DND-41 (cell line): ENCODE results near the gene IRGC.
A peak's percentile ranks its signal among the peaks of the same experiment; 100 is the strongest.

Experiments
- ATAC-seq: fragments of 200-7000 bp; cut with Tn5 transposase; 3 replicates; pipeline ENCODE4 v1.9.1; 2021; ENCODE audit warnings: low read depth; ENCODE audit not compliant: insufficient read depth
- DNase-seq: peaks from one replicate; pipeline ENCODE4 v3.0.0-alpha.2; 2020
- H2AFZ ChIP-seq: 2 replicates; pipeline ENCODE4 v1.6.0; 2012; ENCODE audit warnings: low read depth, low read length
- H3K27ac ChIP-seq: 2 replicates; pipeline ENCODE4 v1.5.1; 2012; ENCODE audit warnings: low read length, inconsistent platforms
- H3K27me3 ChIP-seq: fragments of 200-600 bp; sonication (generic); 2 replicates; pipeline ENCODE4 v1.6.0; 2012; ENCODE audit warnings: low read length, mild to moderate bottlenecking, inconsistent platforms; ENCODE audit not compliant: insufficient read depth, poor library complexity
- H3K36me3 ChIP-seq: 2 replicates; pipeline ENCODE4 v1.5.1; 2012; ENCODE audit warnings: low read length, inconsistent platforms; ENCODE audit not compliant: insufficient read depth
- H3K4me1 ChIP-seq: 2 replicates; pipeline ENCODE4 v1.5.1; 2012; ENCODE audit warnings: mild to moderate bottlenecking, low read length; ENCODE audit not compliant: insufficient read depth
- H3K4me2 ChIP-seq: 2 replicates; pipeline ENCODE4 v1.6.0; 2012; ENCODE audit warnings: mild to moderate bottlenecking, moderate library complexity, low read length, inconsistent platforms; ENCODE audit not compliant: insufficient read depth
- H3K4me3 ChIP-seq, 2 experiments: fragments of 200-600 bp in 1 of 2; shearing (Covaris generic) in 1 of 2; 2 replicates each; pipeline ENCODE4 v1.5.1; 2012 to 2016; ENCODE audit warnings: inconsistent platforms in 2 of 2, low read length in 2 of 2, mild to moderate bottlenecking in 2 of 2, low read depth in 1 of 2, moderate library complexity in 1 of 2
- H3K79me2 ChIP-seq: 2 replicates; pipeline ENCODE4 v1.6.0; 2012; ENCODE audit warnings: low read length, inconsistent platforms; ENCODE audit not compliant: insufficient read depth
- H3K9ac ChIP-seq: 2 replicates; pipeline ENCODE4 v1.6.0; 2012; ENCODE audit warnings: low read depth, mild to moderate bottlenecking, inconsistent platforms, low read length, moderate library complexity
- H3K9me3 ChIP-seq: 2 replicates; pipeline ENCODE4 v1.5.1; 2012; ENCODE audit warnings: low read length, moderate library complexity, mild to moderate bottlenecking, inconsistent platforms; ENCODE audit not compliant: insufficient read depth, severe bottlenecking
- H4K20me1 ChIP-seq: 2 replicates; pipeline ENCODE4 v1.6.0; 2012; ENCODE audit warnings: low read length; ENCODE audit not compliant: insufficient read depth
- CTCF ChIP-seq: IDR thresholded peaks from 2 replicates; pipeline ENCODE4 v1.5.1; 2012; ENCODE audit warnings: borderline replicate concordance, low read length, moderate library complexity, mild to moderate bottlenecking; ENCODE audit not compliant: poor library complexity, severe bottlenecking; ENCODE audit errors: extremely low read depth
- EZH2 ChIP-seq: IDR thresholded peaks from 3 replicates; pipeline ENCODE4 v1.6.1; 2012; ENCODE audit warnings: borderline replicate concordance, low read depth, mild to moderate bottlenecking, moderate library complexity, low read length, inconsistent platforms; ENCODE audit not compliant: severe bottlenecking

IRGC gene

DNA sequence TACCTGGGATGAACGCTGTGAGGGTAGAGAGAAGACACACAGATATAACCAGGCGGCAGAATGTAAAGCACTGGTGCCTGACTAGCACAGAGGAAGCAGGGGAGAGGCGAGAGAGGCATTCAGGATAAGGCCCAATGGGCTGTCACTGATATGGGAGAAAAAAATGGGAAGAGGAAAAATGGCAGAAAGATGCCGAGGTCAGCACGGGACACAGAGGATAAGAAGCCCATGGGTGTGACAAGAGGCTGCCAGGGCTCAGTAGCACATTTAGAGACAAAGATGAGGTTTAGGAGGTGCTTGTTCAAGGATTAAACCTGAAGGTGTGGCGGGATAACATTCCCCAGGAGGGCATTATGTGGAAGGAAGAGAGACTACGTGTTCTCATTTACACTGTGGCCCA is 33.3 kb downstream of the IRGC start:
- Histone ChIP-seq H3K27ac (no peak overlapping the region), H3K27me3 (no peaks in the 10 kb centered on the region), H4K20me1 (peaks cover 27% of the 10 kb centered on the region; the same call in 1 of the 2 replicates), H3K4me1 (peaks cover 23% of the 10 kb centered on the region), H3K4me3 (no peak overlapping the region), H3K4me2 (no peak overlapping the region), H3K36me3 (peaks cover 82% of the 10 kb centered on the region), H3K9ac (no peak overlapping the region), H3K9me3 (no peaks in the 10 kb centered on the region), H2AFZ (no peak overlapping the region), H3K79me2 (peaks cover 42% of the 10 kb centered on the region)
- ATAC-seq (no peak), DNase-seq (no peak)
- no peak for TF ChIP-seq EZH2
- TF ChIP-seq CTCF: no peak

GRCh38 chr19:43749898-43750297 is 34.0 kb downstream of the IRGC start:
- TF ChIP-seq EZH2 (no peak), CTCF (no peak)
- peaks cover 74% of the 10 kb centered on the region for H3K36me3 ChIP-seq

DNA sequence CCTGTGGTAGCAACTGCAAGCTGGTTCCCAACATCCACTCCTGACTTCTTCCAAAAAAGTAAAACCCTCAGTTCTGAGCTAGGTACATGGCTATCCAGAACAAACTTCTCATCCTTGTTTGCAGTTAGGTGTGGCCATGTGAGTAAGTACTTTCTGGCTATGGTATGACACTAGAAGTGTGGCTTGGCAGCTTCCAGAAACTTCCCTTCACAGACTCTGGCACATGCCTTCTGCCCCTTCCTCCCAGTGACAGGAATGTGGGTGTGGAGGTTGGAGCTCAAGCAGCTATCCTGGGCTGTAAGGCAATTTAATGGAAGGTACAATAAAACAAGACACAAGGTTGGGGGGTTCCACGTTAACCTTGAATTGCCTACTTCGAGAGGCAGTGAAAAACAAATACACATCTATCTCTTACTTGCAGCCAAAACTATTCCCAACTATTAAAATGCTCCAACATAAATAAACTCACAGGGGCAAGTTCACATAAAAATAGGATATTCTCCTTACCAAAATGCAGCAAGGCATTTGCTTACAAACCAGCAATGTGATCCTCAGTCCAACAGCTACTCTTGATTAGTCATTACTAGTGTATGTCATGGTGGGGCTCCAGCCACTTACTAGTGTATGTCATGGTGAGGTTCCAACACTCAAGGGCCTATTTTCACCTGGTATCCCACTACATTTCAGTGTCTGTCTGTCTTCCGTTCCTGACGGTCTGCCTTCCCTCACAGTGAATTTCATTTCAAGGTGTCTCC is 35.8 kb downstream of the IRGC start:
- no peak for ATAC-seq
- no peak overlapping the region for H3K27ac ChIP-seq
- H3K4me3 ChIP-seq: no peak overlapping the region
- H3K4me2 ChIP-seq: peak overlapping the region; percentile 71; the same call in 1 of the 2 replicates
- peaks cover 33% of the 10 kb centered on the region for H3K4me1 ChIP-seq
- H3K79me2 ChIP-seq: peaks cover 60% of the 10 kb centered on the region
- peaks cover 21% of the 10 kb centered on the region; the same call in 1 of the 2 replicates for H4K20me1 ChIP-seq
- H3K27me3 ChIP-seq: no peaks in the 10 kb centered on the region
- TF ChIP-seq CTCF (no peak), EZH2 (no peak)
- H2AFZ ChIP-seq: no peak overlapping the region
- peaks cover 69% of the 10 kb centered on the region for H3K36me3 ChIP-seq
- no peak for DNase-seq
- no peaks in the 10 kb centered on the region for H3K9me3 ChIP-seq
- 0 out of 2 replicates have a peak overlapping the region, but pooled peaks have one; percentile 2 for H3K9ac ChIP-seq

More at GRCh38 chr19:43749898-43750297, 34.0 kb downstream of the IRGC start:
- no peak overlapping the region for H3K4me2 ChIP-seq
- H3K9ac ChIP-seq: no peak overlapping the region
- no peak overlapping the region for H3K4me3 ChIP-seq
- H3K4me1 ChIP-seq: peaks cover 23% of the 10 kb centered on the region
- H4K20me1 ChIP-seq: peaks cover 24% of the 10 kb centered on the region; the same call in 1 of the 2 replicates
- H2AFZ ChIP-seq: no peak overlapping the region
- no peaks in the 10 kb centered on the region for H3K27me3 ChIP-seq
- H3K27ac ChIP-seq: no peak overlapping the region
- ATAC-seq: no peak
- peaks cover 44% of the 10 kb centered on the region for H3K79me2 ChIP-seq
- no peaks in the 10 kb centered on the region for H3K9me3 ChIP-seq
- no peak for DNase-seq
